HepG2 (cell line): ENCODE results near the gene AAGAB. TPM values are rescaled to one million over a fixed set of nuclear protein-coding genes. Genes with fewer than 3 reads are reported as not detected.

ENCODE experiments used
- ATAC-seq: fragments of 200-7000 bp; cut with Tn5 transposase; 3 replicates; pipeline ENCODE4 v1.9.1; 2020; ENCODE audit warnings: mild to moderate bottlenecking, moderate library complexity
- BruUV-seq: library from RNA; stranded (reverse); fragments of 400-500 nt; replicated peaks from 2 replicates; lab custom pipeline; 2021; lab: Mats Ljungman, UMichigan
- CTCF ChIA-PET: fragments of 300-600 bp; formaldehyde crosslinking; extraction: SDS; loops from one replicate; lab custom pipeline; 2021; ENCODE audit warnings: low total read pairs, inconsistent platforms, low intra/inter-chr PET ratio; lab: Yijun Ruan, JAX
- POLR2A ChIA-PET: fragments of 350-600 bp; sonication (Branson Sonifier 250); formaldehyde crosslinking; loops from one replicate; lab custom pipeline; 2020; ENCODE audit warnings: antibody characterized with exemption, inconsistent platforms; lab: Yijun Ruan, JAX
- DNase-seq: peaks from one replicate; pipeline ENCODE4 v3.0.0-alpha.2; 2015; ENCODE audit warnings: low spot score
- FAIRE-seq: peaks from 3 replicates; lab custom pipeline; 2011; peaks lifted over from hg19 to GRCh38; lab: Jason Lieb, UNC
- H2AFZ ChIP-seq: one replicate; pipeline ENCODE4 v1.6.1; 2011; ENCODE audit warnings: low read length, inconsistent platforms
- H3K27ac ChIP-seq: fragments of 300-600 bp; 3 replicates; pipeline ENCODE4 v1.8.0; 2011; ENCODE audit warnings: mixed run types, mild to moderate bottlenecking, mixed read lengths, low read length, inconsistent platforms; ENCODE audit not compliant: insufficient read depth; ENCODE audit errors: extremely low read length
- H3K27me3 ChIP-seq, 2 experiments: fragments of 200-600 bp in 1 of 2; 2 replicates in 1 of 2; 3 replicates in 1 of 2; pipeline versions ENCODE4 v1.6.0 to v1.8.0; 2011; ENCODE audit warnings: low read length in 2 of 2, mild to moderate bottlenecking in 2 of 2, moderate library complexity in 2 of 2, inconsistent platforms in 1 of 2; ENCODE audit not compliant: insufficient read depth in 2 of 2, control insufficient read depth in 1 of 2
- H3K36me3 ChIP-seq, 2 experiments: fragments of 200-600 bp in 1 of 2; replicated peaks in 1 of 2; 2 replicates in 1 of 2; 3 replicates in 1 of 2; pipeline versions ENCODE4 v1.5.1 to v1.8.0; 2011; ENCODE audit warnings: low read length in 2 of 2, inconsistent platforms in 1 of 2; ENCODE audit not compliant: insufficient read depth in 2 of 2, control insufficient read depth in 1 of 2
- H3K4me1 ChIP-seq: 2 replicates; pipeline ENCODE4 v1.5.1; 2012; ENCODE audit warnings: low read length, inconsistent platforms; ENCODE audit not compliant: insufficient read depth
- H3K4me2 ChIP-seq: 2 replicates; pipeline ENCODE4 v1.6.0; 2011; ENCODE audit warnings: low read depth, low read length, inconsistent platforms
- H3K4me3 ChIP-seq, 3 experiments: fragments of 200-600 bp in 1 of 3; sonication (generic), shearing (Covaris generic) in 1 of 3; replicated peaks in 1 of 3; 2 replicates each; pipeline ENCODE4 v1.5.1; 2011 to 2016; ENCODE audit warnings: low read length in 3 of 3, inconsistent platforms in 2 of 3, low read depth in 2 of 3, mild to moderate bottlenecking in 2 of 3, control low read depth in 1 of 3, mixed read lengths in 1 of 3; ENCODE audit not compliant: insufficient read depth in 1 of 3
- H3K79me2 ChIP-seq: one replicate; pipeline ENCODE4 v1.6.1; 2011; ENCODE audit warnings: low read length, inconsistent platforms; ENCODE audit not compliant: insufficient read depth
- H3K9ac ChIP-seq: 2 replicates; pipeline ENCODE4 v1.6.0; 2011; ENCODE audit warnings: mild to moderate bottlenecking, low read depth, low read length, inconsistent platforms; ENCODE audit not compliant: insufficient read depth
- H3K9me3 ChIP-seq: 2 replicates; pipeline ENCODE4 v1.5.1; 2012; ENCODE audit warnings: mild to moderate bottlenecking, low read length
- H4K20me1 ChIP-seq: 2 replicates; pipeline ENCODE4 v1.6.0; 2011; ENCODE audit warnings: inconsistent platforms, mild to moderate bottlenecking, low read length, moderate library complexity; ENCODE audit not compliant: insufficient read depth
- ATRX ChIP-seq: sonication (generic); formaldehyde crosslinking; IDR thresholded peaks from 2 replicates; pipeline ENCODE4 v1.4.0; 2020; ENCODE audit warnings: missing genetic modification reagents, borderline replicate concordance
- FOSL2 ChIP-seq: sonication (generic); formaldehyde crosslinking; IDR thresholded peaks from 2 replicates; pipeline ENCODE4 v1.4.0; 2020; ENCODE audit warnings: missing genetic modification reagents
- FOXP1 ChIP-seq, 2 experiments: fragments of 450-650 bp in 1 of 2; IDR thresholded peaks; 2 replicates each; pipeline ENCODE4 v1.6.1; 2017 to 2018; ENCODE audit warnings: antibody characterized with exemption in 1 of 2
- GFI1 ChIP-seq: sonication (generic); formaldehyde crosslinking; IDR thresholded peaks from 2 replicates; pipeline ENCODE4 v1.5.0; 2020; ENCODE audit warnings: missing genetic modification reagents, mild to moderate bottlenecking, borderline replicate concordance
- HMGA1 ChIP-seq: sonication (generic); formaldehyde crosslinking; conservative IDR thresholded peaks from 2 replicates; pipeline ENCODE4 v1.4.0; 2020; ENCODE audit warnings: missing genetic modification reagents
- JUNB ChIP-seq: sonication (generic); formaldehyde crosslinking; IDR thresholded peaks from 2 replicates; pipeline ENCODE4 v1.8.0; 2022; ENCODE audit warnings: missing genetic modification reagents, mild to moderate bottlenecking, borderline replicate concordance
- KMT2B ChIP-seq: IDR thresholded peaks from 2 replicates; pipeline ENCODE4 v1.6.1; 2016; ENCODE audit warnings: missing genetic modification reagents, missing compliant biosample characterization
- MEIS2 ChIP-seq: sonication (generic); formaldehyde crosslinking; IDR thresholded peaks from 2 replicates; pipeline ENCODE4 v1.9.0; 2021; ENCODE audit warnings: mild to moderate bottlenecking, missing genetic modification reagents
- TSC22D2 ChIP-seq: sonication (generic); formaldehyde crosslinking; IDR thresholded peaks from 2 replicates; pipeline ENCODE4 v1.5.1; 2020; ENCODE audit warnings: missing genetic modification reagents, mild to moderate bottlenecking, borderline replicate concordance
- ZFP41 ChIP-seq: sonication (generic); formaldehyde crosslinking; IDR thresholded peaks from 2 replicates; pipeline ENCODE4 v1.4.0; 2020; ENCODE audit warnings: mild to moderate bottlenecking, missing genetic modification reagents, borderline replicate concordance
- ZNF235 ChIP-seq: sonication (generic); formaldehyde crosslinking; IDR thresholded peaks from 2 replicates; pipeline ENCODE4 v1.8.1; 2023; ENCODE audit warnings: mild to moderate bottlenecking, missing genetic modification reagents, borderline replicate concordance
- ZNF703 ChIP-seq: sonication (generic); formaldehyde crosslinking; IDR thresholded peaks from 2 replicates; pipeline ENCODE4 v1.5.1; 2020; ENCODE audit warnings: missing genetic modification reagents, mild to moderate bottlenecking, moderate library complexity, borderline replicate concordance
- WGBS: methylation state at CpG from one replicate; pipeline ENCODE4 v1.1.6; 2017; ENCODE audit warnings: low lambda C conversion rate; 5-methylcytosine and 5-hydroxymethylcytosine counted together
- in situ Hi-C: cut with HindIII; loops from 2 replicates; pipeline ENCODE4 v1.10.0; 2017; ENCODE audit warnings: low pct_unique_long_range_greater_than_20kb; ENCODE audit not compliant: extremely low pct_ligation_motif_present
- intact Hi-C: fragments of 100-400 bp; cut with micrococcal nuclease; formaldehyde crosslinking; loops from one replicate; pipeline ENCODE4 v1.10.0; 2022; ENCODE audit not compliant: unreplicated experiment
- polyA plus RNA-seq, 8 experiments: library from polyadenylated mRNA; depleted of rRNA in 3 of 8; stranded (reverse) in 7 of 8; unstranded in 1 of 8; fragments of >200 nt; fragmentation: Illumina TruSeq in 4 of 8; extraction: Trizol in 4 of 8; gene quantifications; 2 replicates each; pipeline versions ENCODE4 v1.2.1 to v1.2.3, GENCODE V29; 2011 to 2016; ENCODE audit warnings: low read depth in 4 of 8, missing spikeins in 1 of 8, mixed read lengths in 1 of 8; ENCODE audit not compliant: insufficient read depth in 1 of 8
- total RNA-seq, 5 experiments: library from RNA; depleted of rRNA; stranded (reverse); fragments of >200 nt; fragmentation: Illumina TruSeq; extraction: Trizol; gene quantifications; 2 replicates each; pipeline ENCODE4 v1.2.3, GENCODE V29; 2016; ENCODE audit warnings: low read depth in 1 of 5
- TF ChIP-seq, protein P1 (sequence below): sonication (generic); formaldehyde crosslinking; IDR thresholded peaks from 2 replicates; pipeline ENCODE4 v1.5.0; 2020; ENCODE audit warnings: mild to moderate bottlenecking, missing genetic modification reagents, borderline replicate concordance
- TF ChIP-seq, protein P2 (sequence below): sonication (generic); formaldehyde crosslinking; IDR thresholded peaks from 2 replicates; pipeline ENCODE4 v1.8.1; 2023; ENCODE audit warnings: mild to moderate bottlenecking, missing genetic modification reagents

The AAGAB gene
- total and polyA plus RNA-seq, 2 of the 13 experiments (the other 11 are each of a cell fraction or from before 2014, with no cell fraction given): 8.0 to 34.9 TPM

DNA sequence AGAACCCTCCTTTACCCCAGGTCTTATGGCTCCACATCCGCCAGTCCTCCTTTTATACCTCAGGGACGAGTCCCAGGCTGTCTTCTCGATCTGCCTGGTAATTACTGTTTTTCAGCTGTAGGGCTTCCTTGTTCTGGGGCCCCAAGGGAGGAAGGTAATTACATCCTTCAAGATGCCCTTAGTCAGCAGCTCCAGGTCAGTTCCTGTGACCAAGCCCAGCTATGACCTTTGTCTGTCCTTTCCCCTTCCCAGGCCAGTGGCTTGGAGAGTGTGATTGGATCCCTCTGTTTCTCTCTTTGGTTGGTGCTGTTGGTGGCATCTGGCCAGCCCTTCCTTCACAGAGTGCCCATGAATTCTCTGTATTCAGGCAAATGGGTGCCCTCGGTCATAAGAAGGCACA is 92.6 kb downstream of the AAGAB start:
- intact Hi-C loops (no loop called here), in situ Hi-C loops (no loop called here)
- H3K4me3 ChIP-seq: no peak overlapping the region
- DNase-seq (no peak), FAIRE-seq (no peak), ATAC-seq (no peak)
- WGBS: 100% methylated on average over 4 of the region's 4 CpGs
- no peak overlapping the region for H3K27ac ChIP-seq
- peaks cover 30% of the 10 kb centered on the region for H4K20me1 ChIP-seq
- no peak overlapping the region for H3K4me2 ChIP-seq
- no peak overlapping the region for H3K9ac ChIP-seq
- ChIA-PET CTCF (no interaction called here), POLR2A (no interaction called here)
- H2AFZ ChIP-seq: no peak overlapping the region
- TF ChIP-seq TSC22D2 (CRISPR knock-in tag): no peak
- TF ChIP-seq FOSL2: no peak
- no peak for TF ChIP-seq MEIS2
- TF ChIP-seq FOXP1 (IDR thresholded peaks at IDR 0.05): no peak
- no peak for TF ChIP-seq FOXP1 (CRISPR knock-in tag; IDR thresholded peaks at IDR 0.05)
- H3K9me3 ChIP-seq: no peaks in the 10 kb centered on the region
- peaks cover 21 to 37% of the 10 kb centered on the region in 2 experiments for H3K36me3 ChIP-seq
- H3K27me3 ChIP-seq: no peaks in the 10 kb centered on the region
- H3K79me2 ChIP-seq: peaks cover 35% of the 10 kb centered on the region
- peaks cover 7% of the 10 kb centered on the region for H3K4me1 ChIP-seq
- no TSS peak for BruUV-seq

DNA sequence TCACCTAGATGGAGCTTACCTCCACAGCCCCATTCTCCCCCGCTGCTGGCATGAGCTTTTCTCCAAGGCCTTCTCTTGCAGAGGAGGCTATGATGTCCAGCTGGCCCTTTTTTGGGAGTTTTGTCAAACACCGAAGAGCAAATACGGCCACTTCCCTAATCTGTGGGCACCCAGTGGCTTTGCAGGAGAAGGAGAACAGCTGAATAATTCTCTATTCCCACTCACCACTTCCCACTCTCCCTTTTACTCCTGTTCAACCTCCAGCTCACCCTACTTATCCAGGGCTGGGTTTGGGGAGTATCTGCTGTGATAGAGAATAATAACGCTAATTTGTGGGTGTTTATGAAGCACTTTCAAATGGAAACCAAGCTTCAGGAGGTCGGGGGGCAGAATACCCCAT is 93.0 kb downstream of the AAGAB start:
- Histone ChIP-seq H4K20me1 (peaks cover 31% of the 10 kb centered on the region), H2AFZ (no peak overlapping the region), H3K36me3 (peaks cover 18 to 32% of the 10 kb centered on the region in 2 experiments; a peak in 4 of 5 replicates), H3K9ac (no peak overlapping the region), H3K79me2 (peaks cover 37% of the 10 kb centered on the region), H3K4me2 (no peak overlapping the region), H3K9me3 (no peaks in the 10 kb centered on the region), H3K4me3 (no peak overlapping the region), H3K4me1 (peaks cover 7% of the 10 kb centered on the region), H3K27me3 (no peaks in the 10 kb centered on the region), H3K27ac (no peak overlapping the region)
- WGBS: 95% methylated on average over 5 of the region's 5 CpGs
- ChIA-PET CTCF (no interaction called here), POLR2A (no interaction called here)
- in situ Hi-C loops: no loop called here
- DNase-seq: no peak
- intact Hi-C loops: no loop called here
- BruUV-seq: no TSS peak
- no peak for FAIRE-seq
- no peak for ATAC-seq
- TF ChIP-seq JUNB: no peak
- no peak for TF ChIP-seq HMGA1
- TF ChIP-seq ATRX (CRISPR knock-in tag): no peak
- TF ChIP-seq ZNF703 (CRISPR knock-in tag): no peak
- TF ChIP-seq, protein P1, sequence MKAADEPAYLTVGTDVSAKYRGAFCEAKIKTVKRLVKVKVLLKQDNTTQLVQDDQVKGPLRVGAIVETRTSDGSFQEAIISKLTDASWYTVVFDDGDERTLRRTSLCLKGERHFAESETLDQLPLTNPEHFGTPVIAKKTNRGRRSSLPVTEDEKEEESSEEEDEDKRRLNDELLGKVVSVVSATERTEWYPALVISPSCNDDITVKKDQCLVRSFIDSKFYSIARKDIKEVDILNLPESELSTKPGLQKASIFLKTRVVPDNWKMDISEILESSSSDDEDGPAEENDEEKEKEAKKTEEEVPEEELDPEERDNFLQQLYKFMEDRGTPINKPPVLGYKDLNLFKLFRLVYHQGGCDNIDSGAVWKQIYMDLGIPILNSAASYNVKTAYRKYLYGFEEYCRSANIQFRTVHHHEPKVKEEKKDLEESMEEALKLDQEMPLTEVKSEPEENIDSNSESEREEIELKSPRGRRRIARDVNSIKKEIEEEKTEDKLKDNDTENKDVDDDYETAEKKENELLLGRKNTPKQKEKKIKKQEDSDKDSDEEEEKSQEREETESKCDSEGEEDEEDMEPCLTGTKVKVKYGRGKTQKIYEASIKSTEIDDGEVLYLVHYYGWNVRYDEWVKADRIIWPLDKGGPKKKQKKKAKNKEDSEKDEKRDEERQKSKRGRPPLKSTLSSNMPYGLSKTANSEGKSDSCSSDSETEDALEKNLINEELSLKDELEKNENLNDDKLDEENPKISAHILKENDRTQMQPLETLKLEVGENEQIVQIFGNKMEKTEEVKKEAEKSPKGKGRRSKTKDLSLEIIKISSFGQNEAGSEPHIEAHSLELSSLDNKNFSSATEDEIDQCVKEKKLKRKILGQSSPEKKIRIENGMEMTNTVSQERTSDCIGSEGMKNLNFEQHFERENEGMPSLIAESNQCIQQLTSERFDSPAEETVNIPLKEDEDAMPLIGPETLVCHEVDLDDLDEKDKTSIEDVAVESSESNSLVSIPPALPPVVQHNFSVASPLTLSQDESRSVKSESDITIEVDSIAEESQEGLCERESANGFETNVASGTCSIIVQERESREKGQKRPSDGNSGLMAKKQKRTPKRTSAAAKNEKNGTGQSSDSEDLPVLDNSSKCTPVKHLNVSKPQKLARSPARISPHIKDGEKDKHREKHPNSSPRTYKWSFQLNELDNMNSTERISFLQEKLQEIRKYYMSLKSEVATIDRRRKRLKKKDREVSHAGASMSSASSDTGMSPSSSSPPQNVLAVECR (CRISPR knock-in tag): no peak
- TF ChIP-seq ZNF235 (CRISPR knock-in tag): no peak
- no peak for TF ChIP-seq GFI1 (CRISPR knock-in tag)
- TF ChIP-seq KMT2B: no peak
- TF ChIP-seq, protein P2, sequence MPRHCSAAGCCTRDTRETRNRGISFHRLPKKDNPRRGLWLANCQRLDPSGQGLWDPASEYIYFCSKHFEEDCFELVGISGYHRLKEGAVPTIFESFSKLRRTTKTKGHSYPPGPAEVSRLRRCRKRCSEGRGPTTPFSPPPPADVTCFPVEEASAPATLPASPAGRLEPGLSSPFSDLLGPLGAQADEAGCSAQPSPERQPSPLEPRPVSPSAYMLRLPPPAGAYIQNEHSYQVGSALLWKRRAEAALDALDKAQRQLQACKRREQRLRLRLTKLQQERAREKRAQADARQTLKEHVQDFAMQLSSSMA (CRISPR knock-in tag): no peak
- TF ChIP-seq ZFP41 (CRISPR knock-in tag): no peak
